HCT116 (cell line): Measurements from ENCODE around the gene PKN2.

Experiments used
- POLR2AphosphoS5 ChIP-seq: IDR thresholded peaks from 2 replicates; pipeline ENCODE4 v1.6.1; 2011; ENCODE audit warnings: mild to moderate bottlenecking, low read depth, low read length, moderate library complexity
- RAD21 ChIP-seq: IDR thresholded peaks from 2 replicates; pipeline ENCODE4 v1.6.1; 2012; ENCODE audit warnings: low read depth, mild to moderate bottlenecking
- TF ChIP-seq, protein P1 (sequence below), 3 experiments: fragments of 200-600 bp in 1 of 3; sonication (generic) in 1 of 3; IDR thresholded peaks in 2 of 3; conservative IDR thresholded peaks in 1 of 3; 2 replicates each; pipeline ENCODE4 v1.5.1; 2012 to 2017; ENCODE audit warnings: low read depth in 2 of 3, low read length in 2 of 3, antibody characterized with exemption in 1 of 3, borderline replicate concordance in 1 of 3, control low read depth in 1 of 3, mild to moderate bottlenecking in 1 of 3, mixed read lengths in 1 of 3, mixed run types in 1 of 3, moderate library complexity in 1 of 3; ENCODE audit not compliant: insufficient read depth in 1 of 3
- TF ChIP-seq, protein P2 (sequence below): IDR thresholded peaks from 2 replicates; pipeline ENCODE4 v1.6.1; 2012

DNA sequence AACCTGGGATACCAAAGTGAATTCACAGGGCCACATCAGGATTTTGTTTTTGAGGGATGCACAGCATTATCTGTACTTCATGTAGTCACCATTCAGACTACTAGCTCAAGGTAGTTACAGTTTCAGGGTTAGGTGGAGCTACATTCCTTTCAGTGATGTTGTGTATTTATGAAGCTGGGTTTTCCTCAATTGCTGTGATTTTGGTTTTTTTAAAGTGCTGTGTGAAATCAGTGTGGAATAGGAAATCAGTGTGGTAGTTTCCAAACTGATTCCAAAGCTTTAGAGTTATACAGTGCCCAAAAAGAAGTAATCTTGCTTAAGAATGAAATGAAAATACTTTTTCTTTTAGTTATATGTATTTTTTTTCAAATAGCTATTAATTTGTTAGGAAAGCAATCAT, 95.8 kb downstream of the PKN2 start:
- TF ChIP-seq POLR2AphosphoS5 (no peak), RAD21 (no peak)
- TF ChIP-seq, protein P1, sequence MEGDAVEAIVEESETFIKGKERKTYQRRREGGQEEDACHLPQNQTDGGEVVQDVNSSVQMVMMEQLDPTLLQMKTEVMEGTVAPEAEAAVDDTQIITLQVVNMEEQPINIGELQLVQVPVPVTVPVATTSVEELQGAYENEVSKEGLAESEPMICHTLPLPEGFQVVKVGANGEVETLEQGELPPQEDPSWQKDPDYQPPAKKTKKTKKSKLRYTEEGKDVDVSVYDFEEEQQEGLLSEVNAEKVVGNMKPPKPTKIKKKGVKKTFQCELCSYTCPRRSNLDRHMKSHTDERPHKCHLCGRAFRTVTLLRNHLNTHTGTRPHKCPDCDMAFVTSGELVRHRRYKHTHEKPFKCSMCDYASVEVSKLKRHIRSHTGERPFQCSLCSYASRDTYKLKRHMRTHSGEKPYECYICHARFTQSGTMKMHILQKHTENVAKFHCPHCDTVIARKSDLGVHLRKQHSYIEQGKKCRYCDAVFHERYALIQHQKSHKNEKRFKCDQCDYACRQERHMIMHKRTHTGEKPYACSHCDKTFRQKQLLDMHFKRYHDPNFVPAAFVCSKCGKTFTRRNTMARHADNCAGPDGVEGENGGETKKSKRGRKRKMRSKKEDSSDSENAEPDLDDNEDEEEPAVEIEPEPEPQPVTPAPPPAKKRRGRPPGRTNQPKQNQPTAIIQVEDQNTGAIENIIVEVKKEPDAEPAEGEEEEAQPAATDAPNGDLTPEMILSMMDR (IDR thresholded peaks at IDR 0.05 in 2 of 3, conservative IDR thresholded peaks at IDR 0.05 in 1 of 3; ENCODE audit: borderline replicate concordance in 1 of 3, insufficient read depth in 1 of 3, low read depth in 2 of 3, low read length in 2 of 3), result no peak
- TF ChIP-seq, protein P2, sequence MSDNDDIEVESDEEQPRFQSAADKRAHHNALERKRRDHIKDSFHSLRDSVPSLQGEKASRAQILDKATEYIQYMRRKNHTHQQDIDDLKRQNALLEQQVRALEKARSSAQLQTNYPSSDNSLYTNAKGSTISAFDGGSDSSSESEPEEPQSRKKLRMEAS, result no peak
